ENCODE measurements around the gene ELP4. TPM values are rescaled to one million over a fixed set of nuclear protein-coding genes. Genes with fewer than 3 reads are reported as not detected.

Gene ELP4
- total and polyA plus RNA-seq, 3 donors from 2014 or later = 28.0 to 29.7 (median 29.1) TPM

DNA sequence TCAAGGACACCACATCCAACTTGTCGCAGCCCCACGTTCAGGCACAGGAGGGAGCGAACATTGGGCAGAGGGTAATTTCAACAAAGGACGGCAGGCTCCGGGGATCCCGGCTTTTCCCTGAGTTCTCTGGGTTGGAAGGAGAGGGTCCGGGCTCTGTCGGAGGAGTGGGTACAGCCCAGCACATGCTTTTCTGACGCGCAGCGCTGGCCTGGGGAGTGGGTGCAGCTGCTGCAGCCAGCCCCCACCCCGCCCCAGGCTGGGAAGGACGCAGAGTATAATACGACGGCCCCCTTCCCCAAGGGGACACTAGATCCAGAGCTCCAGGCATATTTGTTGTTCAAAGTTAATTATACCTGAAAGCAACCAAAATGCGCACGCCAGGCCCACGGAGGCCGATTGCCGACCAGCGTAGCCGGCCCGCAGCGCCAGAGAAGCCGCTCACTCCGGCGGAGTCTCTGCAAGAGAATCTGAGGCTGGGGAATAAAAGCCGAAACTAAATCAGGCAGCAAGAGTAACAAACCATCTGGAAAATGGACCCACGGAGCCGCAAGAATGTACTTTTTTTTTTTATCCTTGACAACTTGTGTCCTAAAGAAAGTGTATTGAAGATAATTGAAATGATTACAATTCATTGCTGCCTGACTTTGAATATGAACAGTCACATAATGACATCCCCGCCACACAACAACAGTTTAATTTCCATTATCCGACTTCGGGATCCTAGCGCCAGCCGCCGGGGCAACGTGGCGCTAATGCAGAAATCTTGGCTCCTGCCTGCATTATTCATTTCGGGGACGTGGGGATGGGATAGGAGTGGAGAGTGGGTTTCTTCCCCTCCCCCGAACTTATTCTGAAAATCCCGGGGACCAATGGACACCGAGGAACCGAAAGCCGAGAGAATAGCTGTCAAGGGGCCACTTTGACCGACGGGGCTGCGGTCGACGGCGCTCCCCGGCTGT is 315.6 kb downstream of the ELP4 start:
- WGBS, 2 donors = 6 to 7% methylated on average over 39 to 52 of the region's 52 CpGs
- Histone ChIP-seq H3K9me3 (no peaks in the 10 kb centered on the region), H3K4me1 (no peaks in the 10 kb centered on the region), H3K4me3 (no peak overlapping the region), H3K27ac (no peak overlapping the region), H3K36me3 (ENCODE audit: low read depth, missing control alignments) (no peaks in the 10 kb centered on the region), H3K27me3 (no peaks in the 10 kb centered on the region)
- no peak for DNase-seq
- intact Hi-C loops (cut with DNase I; ENCODE audit: low total_unique reads) = no loop called here
- TF ChIP-seq, protein P1, sequence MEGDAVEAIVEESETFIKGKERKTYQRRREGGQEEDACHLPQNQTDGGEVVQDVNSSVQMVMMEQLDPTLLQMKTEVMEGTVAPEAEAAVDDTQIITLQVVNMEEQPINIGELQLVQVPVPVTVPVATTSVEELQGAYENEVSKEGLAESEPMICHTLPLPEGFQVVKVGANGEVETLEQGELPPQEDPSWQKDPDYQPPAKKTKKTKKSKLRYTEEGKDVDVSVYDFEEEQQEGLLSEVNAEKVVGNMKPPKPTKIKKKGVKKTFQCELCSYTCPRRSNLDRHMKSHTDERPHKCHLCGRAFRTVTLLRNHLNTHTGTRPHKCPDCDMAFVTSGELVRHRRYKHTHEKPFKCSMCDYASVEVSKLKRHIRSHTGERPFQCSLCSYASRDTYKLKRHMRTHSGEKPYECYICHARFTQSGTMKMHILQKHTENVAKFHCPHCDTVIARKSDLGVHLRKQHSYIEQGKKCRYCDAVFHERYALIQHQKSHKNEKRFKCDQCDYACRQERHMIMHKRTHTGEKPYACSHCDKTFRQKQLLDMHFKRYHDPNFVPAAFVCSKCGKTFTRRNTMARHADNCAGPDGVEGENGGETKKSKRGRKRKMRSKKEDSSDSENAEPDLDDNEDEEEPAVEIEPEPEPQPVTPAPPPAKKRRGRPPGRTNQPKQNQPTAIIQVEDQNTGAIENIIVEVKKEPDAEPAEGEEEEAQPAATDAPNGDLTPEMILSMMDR (IDR thresholded peaks at IDR 0.05) = no peak
- TF ChIP-seq POLR2A (IDR thresholded peaks at IDR 0.05) = no peak

DNA sequence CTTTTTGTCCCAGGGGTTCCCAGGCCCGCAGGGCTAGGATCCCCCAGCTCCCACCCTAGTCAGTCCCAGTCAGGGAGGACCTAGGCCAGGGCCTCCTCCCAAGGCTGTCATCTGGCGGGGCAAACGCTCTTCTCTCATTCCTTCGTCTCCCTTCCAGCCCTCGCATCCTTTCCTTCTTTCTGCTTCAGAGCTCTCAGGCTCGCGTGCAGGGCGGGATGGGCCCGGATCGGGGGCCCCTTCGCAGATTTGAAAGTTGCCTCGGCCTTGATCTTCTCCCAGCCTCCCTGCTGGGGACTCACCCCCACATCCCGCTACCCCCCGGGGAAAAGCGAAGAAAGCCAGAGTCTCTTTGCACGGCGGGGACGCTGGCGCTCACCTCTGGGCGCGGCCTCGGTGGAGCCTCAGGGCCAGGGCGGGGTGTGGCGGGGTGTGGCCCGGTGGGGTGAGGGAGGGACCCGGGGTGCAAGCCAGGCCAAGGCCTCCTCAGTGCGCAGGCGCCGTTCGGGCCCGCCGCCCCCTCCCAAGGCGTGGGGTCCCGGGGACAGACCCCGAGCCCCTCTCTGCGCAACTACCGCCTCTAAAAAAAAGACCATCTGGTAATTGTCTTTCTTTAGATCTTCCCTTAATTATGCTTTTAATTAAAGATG is 316.4 kb downstream of the ELP4 start:
- 6% methylated on average over 16 to 37 of the region's 37 CpGs for WGBS, 2 donors
- H3K9me3 ChIP-seq = no peaks in the 10 kb centered on the region
- DNase-seq = no peak

DNA sequence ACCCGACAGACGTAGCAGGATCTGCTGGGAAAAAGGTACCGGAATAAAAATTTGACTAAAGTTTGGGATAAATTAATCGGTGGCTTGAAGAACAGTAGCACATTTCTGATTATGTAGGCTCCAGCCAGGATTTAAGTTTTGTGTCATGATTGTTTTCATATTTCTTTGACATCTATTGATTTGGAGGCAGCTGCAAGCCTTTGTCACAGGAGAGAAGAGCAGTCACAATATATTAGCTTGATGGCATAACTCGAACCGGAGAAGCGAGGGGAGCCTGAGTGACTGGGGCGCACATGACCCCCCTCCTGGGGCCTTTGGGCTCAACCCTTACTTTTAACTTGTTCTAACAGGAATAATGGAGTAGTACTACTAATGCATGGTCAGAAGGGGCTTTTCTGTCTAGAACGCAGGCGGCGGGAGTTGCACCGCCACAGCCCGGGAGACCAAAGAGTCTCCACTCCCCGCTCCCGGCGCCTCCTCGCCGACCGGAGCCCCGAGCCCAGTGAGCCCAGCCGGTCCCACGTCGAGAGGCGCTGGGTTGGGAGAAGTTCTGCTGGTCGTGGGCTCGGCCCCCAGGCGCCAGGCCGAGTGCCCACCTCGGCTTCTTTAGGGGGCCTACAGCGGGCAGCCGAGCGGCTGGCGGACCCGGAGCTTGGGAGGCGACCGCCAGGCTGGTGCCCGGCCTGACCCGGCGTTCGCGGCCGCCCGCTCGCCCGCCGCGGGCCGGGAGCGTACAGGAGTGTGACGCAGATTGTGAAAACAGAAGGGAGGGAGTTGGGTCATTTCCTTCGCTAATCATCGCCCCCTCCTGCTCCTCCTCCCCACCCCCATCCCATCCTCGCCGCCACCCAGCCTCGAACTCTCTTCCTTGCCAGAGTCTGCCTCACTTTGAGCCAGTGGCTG is 317.2 kb downstream of the ELP4 start:
- DNase-seq = no peak
- WGBS, 2 donors = 5 to 8% methylated on average over 16 to 49 of the region's 55 CpGs
- Histone ChIP-seq H3K27me3 (no peaks in the 10 kb centered on the region), H3K4me1 (no peaks in the 10 kb centered on the region), H3K27ac (no peak overlapping the region), H3K36me3 (ENCODE audit: low read depth, missing control alignments) (no peaks in the 10 kb centered on the region), H3K9me3 (no peaks in the 10 kb centered on the region), H3K4me3 (peak overlapping the region in 1 of 2 donors; percentile 5)
- no peak for TF ChIP-seq POLR2A (IDR thresholded peaks at IDR 0.05)
- TF ChIP-seq, protein P1 (IDR thresholded peaks at IDR 0.05) = no peak
- intact Hi-C loops (cut with DNase I; ENCODE audit: low total_unique reads) = no loop called here

More for the DNA sequence above, 316.4 kb downstream of the ELP4 start:
- H3K36me3 ChIP-seq (ENCODE audit: low read depth, missing control alignments) = no peaks in the 10 kb centered on the region
- no peak overlapping the region for H3K4me3 ChIP-seq
- no peak overlapping the region for H3K27ac ChIP-seq
- no peaks in the 10 kb centered on the region for H3K4me1 ChIP-seq
- H3K27me3 ChIP-seq = no peaks in the 10 kb centered on the region
- intact Hi-C loops (cut with DNase I; ENCODE audit: low total_unique reads) = no loop called here
- TF ChIP-seq, protein P1 (IDR thresholded peaks at IDR 0.05) = no peak
- no peak for TF ChIP-seq POLR2A (IDR thresholded peaks at IDR 0.05)

DNA sequence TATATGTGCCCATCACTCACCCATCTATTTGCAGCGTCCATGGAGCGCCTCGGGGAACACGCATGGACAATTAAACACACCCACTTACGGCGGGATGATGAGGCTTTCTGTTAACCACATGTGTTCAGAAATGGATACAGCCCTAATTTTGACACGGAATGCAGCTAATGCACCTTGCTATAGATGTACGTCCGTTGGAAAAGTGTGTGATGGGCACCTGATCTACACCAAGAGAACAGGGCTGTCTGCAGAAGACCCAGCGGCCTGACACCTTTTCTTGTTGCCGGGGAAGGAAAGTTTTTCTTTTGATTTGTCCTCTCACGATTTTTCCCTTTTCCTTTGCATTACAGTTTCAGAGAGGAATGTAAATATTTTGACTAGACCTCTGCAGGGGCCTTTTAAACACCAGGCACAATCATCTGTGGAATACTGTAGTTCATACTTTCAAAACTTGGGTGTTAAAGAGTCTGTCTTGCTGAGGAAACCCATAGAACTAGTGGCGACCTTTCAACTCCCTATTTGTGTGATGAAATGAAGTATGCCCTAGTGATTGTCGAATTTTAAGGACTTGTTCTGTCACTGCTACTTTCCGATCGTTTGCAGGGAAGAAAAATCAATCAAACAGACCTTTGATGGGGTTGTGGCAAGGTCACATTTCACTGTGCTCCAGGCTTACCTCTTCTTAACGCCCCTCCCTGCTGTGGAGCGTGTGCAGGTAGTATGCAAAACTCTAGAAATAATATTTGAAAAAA is 318.1 kb downstream of the ELP4 start:
- no peaks in the 10 kb centered on the region for H3K27me3 ChIP-seq

More for the DNA sequence above, 318.1 kb downstream of the ELP4 start:
- TF ChIP-seq, protein P1 (IDR thresholded peaks at IDR 0.05) = no peak
- TF ChIP-seq POLR2A (IDR thresholded peaks at IDR 0.05) = no peak
- Histone ChIP-seq H3K27ac (no peak overlapping the region), H3K9me3 (no peaks in the 10 kb centered on the region), H3K4me1 (no peaks in the 10 kb centered on the region), H3K36me3 (ENCODE audit: low read depth, missing control alignments) (no peaks in the 10 kb centered on the region), H3K4me3 (no peak overlapping the region)
- no peak for DNase-seq
- 6 to 9% methylated on average over 18 of the region's 18 CpGs for WGBS, 2 donors
- intact Hi-C loops (cut with DNase I; ENCODE audit: low total_unique reads) = no loop called here
